Gastroesophageal sphincter (tissue), 4 donors: ENCODE measurements around the gene SUPT4H1. TPM values are rescaled to one million over a fixed set of nuclear protein-coding genes. Genes with fewer than 3 reads are reported as not detected.

Experiments
- ATAC-seq: fragments of 150-250 bp; one replicate; pipeline ENCODE4 v1.9.1; 2016; ENCODE audit warnings: mild to moderate bottlenecking, moderate library complexity
- H3K27ac ChIP-seq, 4 donors: fragments of 200-600 bp; sonication (generic) in 3 of 4; 1 replicate in 3 of 4; 2 replicates in 1 of 4; pipeline ENCODE4 v1.5.1; 2016 to 2019
- H3K27me3 ChIP-seq: fragments of 200-600 bp; sonication (generic); one replicate; pipeline ENCODE4 v1.5.1; 2019
- H3K36me3 ChIP-seq, 2 donors: fragments of 200-600 bp; sonication (generic); one replicate each; pipeline ENCODE4 v1.5.1; 2019; ENCODE audit warnings: control low read depth in 1 of 2
- H3K4me1 ChIP-seq, 3 donors: fragments of 200-600 bp; sonication (generic); 1 replicate in 2 of 3; 2 replicates in 1 of 3; pipeline ENCODE4 v1.5.1; 2016 to 2019; ENCODE audit warnings: control low read depth in 2 of 3
- H3K4me3 ChIP-seq, 2 donors: fragments of 200-600 bp; sonication (generic); one replicate each; pipeline ENCODE4 v1.5.1; 2019; ENCODE audit warnings: mild to moderate bottlenecking in 1 of 2, moderate library complexity in 1 of 2
- H3K9me3 ChIP-seq, 3 donors: fragments of 200-600 bp; sonication (generic); one replicate each; pipeline ENCODE4 v1.5.1; 2017 to 2019; ENCODE audit warnings: control low read depth in 2 of 3
- EP300 ChIP-seq: sonication (generic); formaldehyde crosslinking; IDR thresholded peaks from one replicate; pipeline ENCODE4 v1.6.1; 2017; ENCODE audit warnings: antibody characterized with exemption, mild to moderate bottlenecking
- POLR2A ChIP-seq, 2 donors: fragments of 450-650 bp; IDR thresholded peaks; one replicate each; pipeline ENCODE4 v1.6.1; 2017; ENCODE audit warnings: antibody characterized with exemption in 2 of 2, mild to moderate bottlenecking in 2 of 2, moderate library complexity in 1 of 2
- POLR2AphosphoS5 ChIP-seq: sonication (generic); formaldehyde crosslinking; IDR thresholded peaks from one replicate; pipeline ENCODE4 v1.6.1; 2017; ENCODE audit warnings: antibody characterized with exemption
- WGBS, 2 donors: methylation state at CpG; one replicate each; pipeline ENCODE4 v1.1.5; 2018; ENCODE audit warnings: low coverage in 1 of 2; 5-methylcytosine and 5-hydroxymethylcytosine counted together
- small RNA-seq, 4 donors: library from RNA; depleted of rRNA; stranded (forward); fragments of <200 nt; gene quantifications; one replicate each; pipeline ENCODE3, GENCODE V24; 2016
- total RNA-seq, 4 donors: library from RNA; depleted of rRNA; stranded (reverse); fragments of >200 nt; gene quantifications; one replicate each; pipeline ENCODE4 v1.1.0, GENCODE V29; 2016
- TF ChIP-seq, protein P1 (sequence below), 4 experiments: fragments of 200-600 bp in 2 of 4; fragments of 450-650 bp in 2 of 4; sonication (generic) in 1 of 4; IDR thresholded peaks; one replicate each; pipeline ENCODE4 v1.5.1; 2017 to 2019; ENCODE audit warnings: antibody characterized with exemption in 4 of 4, mild to moderate bottlenecking in 2 of 4, moderate library complexity in 2 of 4

The SUPT4H1 gene
- total RNA-seq, 4 donors from 2014 or later, result 40.1 to 55.4 (median 45.1) TPM

DNA sequence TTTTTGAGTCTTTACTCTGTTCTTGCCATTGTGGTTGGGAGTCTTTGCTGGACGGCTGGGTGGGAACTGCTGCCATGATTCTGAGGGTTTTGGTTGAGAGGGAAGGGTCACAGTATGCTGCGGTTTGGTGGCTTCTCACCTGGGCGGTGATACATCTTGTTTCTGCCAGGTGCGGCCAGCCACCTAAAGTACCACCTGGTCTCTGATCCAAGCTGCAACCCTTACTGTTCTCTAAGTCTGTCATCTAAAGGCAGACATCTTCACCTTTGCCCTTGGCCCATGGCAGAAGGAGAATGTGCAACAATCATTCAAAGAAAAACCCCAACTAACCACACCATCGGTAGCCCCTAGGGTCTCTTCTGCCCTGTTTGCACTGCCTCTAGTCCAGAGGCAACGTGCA is 51.7 kb downstream of the SUPT4H1 start:
- TF ChIP-seq POLR2A (IDR thresholded peaks at IDR 0.05), result no peak
- TF ChIP-seq EP300, result no peak
- TF ChIP-seq POLR2AphosphoS5, result no peak
- TF ChIP-seq, protein P1, sequence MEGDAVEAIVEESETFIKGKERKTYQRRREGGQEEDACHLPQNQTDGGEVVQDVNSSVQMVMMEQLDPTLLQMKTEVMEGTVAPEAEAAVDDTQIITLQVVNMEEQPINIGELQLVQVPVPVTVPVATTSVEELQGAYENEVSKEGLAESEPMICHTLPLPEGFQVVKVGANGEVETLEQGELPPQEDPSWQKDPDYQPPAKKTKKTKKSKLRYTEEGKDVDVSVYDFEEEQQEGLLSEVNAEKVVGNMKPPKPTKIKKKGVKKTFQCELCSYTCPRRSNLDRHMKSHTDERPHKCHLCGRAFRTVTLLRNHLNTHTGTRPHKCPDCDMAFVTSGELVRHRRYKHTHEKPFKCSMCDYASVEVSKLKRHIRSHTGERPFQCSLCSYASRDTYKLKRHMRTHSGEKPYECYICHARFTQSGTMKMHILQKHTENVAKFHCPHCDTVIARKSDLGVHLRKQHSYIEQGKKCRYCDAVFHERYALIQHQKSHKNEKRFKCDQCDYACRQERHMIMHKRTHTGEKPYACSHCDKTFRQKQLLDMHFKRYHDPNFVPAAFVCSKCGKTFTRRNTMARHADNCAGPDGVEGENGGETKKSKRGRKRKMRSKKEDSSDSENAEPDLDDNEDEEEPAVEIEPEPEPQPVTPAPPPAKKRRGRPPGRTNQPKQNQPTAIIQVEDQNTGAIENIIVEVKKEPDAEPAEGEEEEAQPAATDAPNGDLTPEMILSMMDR (IDR thresholded peaks at IDR 0.05), result no peak
- H3K27ac ChIP-seq, result no peak overlapping the region
- 64 to 85% methylated on average over 3 to 6 of the region's 6 CpGs for WGBS, 2 donors
- H3K4me3 ChIP-seq, result no peak overlapping the region
- no peaks in the 10 kb centered on the region for H3K9me3 ChIP-seq
- ATAC-seq, result no peak
- H3K27me3 ChIP-seq, result no peaks in the 10 kb centered on the region
- H3K36me3 ChIP-seq, result peaks cover 0 to 20% of the 10 kb centered on the region in 2 donors
- no peaks in the 10 kb centered on the region for H3K4me1 ChIP-seq

Small RNAs within 50 kb of the gene (small RNA-seq; reads per million reads assigned to genes)
- 0 reads per million in 4 donors for gene MIR4736

Other genes starting within 250 kb of the SUPT4H1 start
- not detected for gene OR4D1, start 203.8 kb downstream of the SUPT4H1 start, total RNA-seq
- gene OR4D2, start 185.2 kb downstream of the SUPT4H1 start, total RNA-seq, result not detected
- not detected for gene EPX, start 159.5 kb downstream of the SUPT4H1 start, total RNA-seq
- gene MKS1, start 132.9 kb downstream of the SUPT4H1 start, total RNA-seq, result 1 to 10 TPM; 6.7 to 9.3 (median 7.9) TPM
- under 1 TPM in 2 of 4 donors, not detected in 2; 0.15 to 0.77 TPM for gene LPO, start 113.6 kb downstream of the SUPT4H1 start, total RNA-seq
- 1 to 10 TPM in 1 of 4 donors, not detected in 3; 1.6 TPM for gene MPO, start 71.3 kb downstream of the SUPT4H1 start, total RNA-seq
- gene TSPOAP1, start 23.4 kb downstream of the SUPT4H1 start, total RNA-seq, result 10 to 100 TPM in 3 of 4 donors, 1 to 10 TPM in 1; 7.4 to 44.8 (median 23.0) TPM
- gene RNF43, start 65.3 kb upstream of the SUPT4H1 start, total RNA-seq, result under 1 TPM in 2 of 4 donors, not detected in 2; 0.16 to 0.79 TPM
- gene HSF5, start 136.2 kb upstream of the SUPT4H1 start, total RNA-seq, result under 1 TPM in 1 of 4 donors, not detected in 3; 0.13 TPM
- gene MTMR4, start 162.4 kb upstream of the SUPT4H1 start, total RNA-seq, result 10 to 100 TPM; 31.6 to 36.5 (median 35.3) TPM